ENCODE data around the gene MLST8. TPM values are rescaled to one million over a fixed set of nuclear protein-coding genes. Genes with fewer than 3 reads are reported as not detected.
"Not testable (repeated sequence)": the region's sequence is repeated elsewhere in the genome, so short reads cannot be mapped to it uniquely, and the experiment has no call there.

The MLST8 gene
- total RNA-seq, 1 donor from 2014 or later: 25.3 TPM

GRCh38 chr16:2251296-2252111 lies 46.2 kb downstream of the MLST8 start, which contains the start of gene ECI1:
TSS of gene ECI1 (minus strand) at chr16:2251587. CDS start at chr16:2251566, 21 bp downstream.
- ATAC-seq: peak; percentile 99
- intact Hi-C loops (cut with DNase I): loop anchor here (1.0 to 5.0 kb wide), 4 partner anchors 17 to 94 kb away; partner anchors contain the start of genes MLST8, RNPS1 and TRAF7
- DNase-seq (ENCODE audit: missing footprints): peak; percentile 98

GRCh38 chr16:2252806-2253148 lies 47.5 kb downstream of the MLST8 start:
- intact Hi-C loops (cut with DNase I): loop anchor here (5.0 kb wide), 2 partner anchors 45 to 95 kb away; partner anchors contain the start of genes MLST8 and TRAF7
- no peak for ATAC-seq
- peak; percentile 45 for DNase-seq (ENCODE audit: missing footprints)

GRCh38 chr16:2253293-2253692 lies 48.0 kb downstream of the MLST8 start:
- no peak for ATAC-seq
- peak; percentile 44 for DNase-seq (ENCODE audit: missing footprints)
- intact Hi-C loops (cut with DNase I): loop anchor here (5.0 kb wide), 2 partner anchors 46 to 96 kb away; partner anchors contain the start of genes MLST8 and TRAF7

- intact Hi-C loops (cut with DNase I): no loop called here
- DNase-seq (ENCODE audit: missing footprints) (peak; percentile 16), ATAC-seq (no peak)
These were observed 51.4 kb downstream of the MLST8 start for GRCh38 chr16:2256531-2257140.

GRCh38 chr16:2257726-2258125 lies 52.5 kb downstream of the MLST8 start:
- no peak for DNase-seq (ENCODE audit: missing footprints)
- no peak for ATAC-seq
- intact Hi-C loops (cut with DNase I): no loop called here

- intact Hi-C loops (cut with DNase I); DNase-seq (ENCODE audit: missing footprints); ATAC-seq: not testable (repeated sequence)
These were observed 53.3 kb downstream of the MLST8 start for GRCh38 chr16:2258530-2258929.

Other genes with a start within 250 kb of the MLST8 start
- 737 TPM for gene NDUFB10, start 245.9 kb upstream of the MLST8 start, total RNA-seq
- 907 TPM for gene RPS2, start 240.6 kb upstream of the MLST8 start, total RNA-seq
- gene RNF151, start 238.6 kb upstream of the MLST8 start, total RNA-seq: not detected
- gene TBL3, start 233.4 kb upstream of the MLST8 start, total RNA-seq: 24.9 TPM
- 0.22 TPM for gene NOXO1, start 224.0 kb upstream of the MLST8 start, total RNA-seq
- 25.8 TPM for gene GFER, start 221.3 kb upstream of the MLST8 start, total RNA-seq
- 0.62 TPM for gene SYNGR3, start 215.5 kb upstream of the MLST8 start, total RNA-seq
- 18.5 TPM for gene ZNF598, start 195.6 kb upstream of the MLST8 start, total RNA-seq
- gene NPW, start 185.7 kb upstream of the MLST8 start, total RNA-seq: not detected
- 292 TPM for gene NHERF2, start 178.6 kb upstream of the MLST8 start, total RNA-seq
- 23.3 TPM for gene NTHL1, start 157.6 kb upstream of the MLST8 start, total RNA-seq
- 62.8 TPM for gene TSC2, start 157.5 kb upstream of the MLST8 start, total RNA-seq
- 85.8 TPM for gene PKD1, start 69.6 kb upstream of the MLST8 start, total RNA-seq
- gene RAB26, start 56.8 kb upstream of the MLST8 start, total RNA-seq: 0.87 TPM
- gene TRAF7, start 49.7 kb upstream of the MLST8 start, total RNA-seq: 27.3 TPM
- 5.8 TPM for gene CASKIN1, start 8.8 kb upstream of the MLST8 start, total RNA-seq
- 13.2 TPM for gene BRICD5, start 5.4 kb downstream of the MLST8 start, total RNA-seq
- 35.1 TPM for gene PGP, start 9.4 kb downstream of the MLST8 start, total RNA-seq
- gene E4F1, start 18.1 kb downstream of the MLST8 start, total RNA-seq: 14.1 TPM
- 0.49 TPM for gene DNASE1L2, start 31.0 kb downstream of the MLST8 start, total RNA-seq
- gene ECI1, start 46.1 kb downstream of the MLST8 start, total RNA-seq: 205 TPM
- 105 TPM for gene RNPS1, start 62.7 kb downstream of the MLST8 start, total RNA-seq
- 7.4 TPM for gene ABCA3, start 135.3 kb downstream of the MLST8 start, total RNA-seq
- 1.2 TPM for gene CCNF, start 224.0 kb downstream of the MLST8 start, total RNA-seq

Measured in Right ventricle myocardium inferior (tissue), 1 donor.